NCI-H1436 treated with DMSO at 0.1 percent for 48 hours (cell line): ENCODE data around the gene SELPLG.
"Not testable (repeated sequence)": the region's sequence is repeated elsewhere in the genome, so short reads cannot be mapped to it uniquely, and the experiment has no call there.

Experiments used
- DNase-seq: peaks from one replicate; lab custom pipeline; 2025; lab: John Stamatoyannopoulos, UW

The SELPLG gene

DNA sequence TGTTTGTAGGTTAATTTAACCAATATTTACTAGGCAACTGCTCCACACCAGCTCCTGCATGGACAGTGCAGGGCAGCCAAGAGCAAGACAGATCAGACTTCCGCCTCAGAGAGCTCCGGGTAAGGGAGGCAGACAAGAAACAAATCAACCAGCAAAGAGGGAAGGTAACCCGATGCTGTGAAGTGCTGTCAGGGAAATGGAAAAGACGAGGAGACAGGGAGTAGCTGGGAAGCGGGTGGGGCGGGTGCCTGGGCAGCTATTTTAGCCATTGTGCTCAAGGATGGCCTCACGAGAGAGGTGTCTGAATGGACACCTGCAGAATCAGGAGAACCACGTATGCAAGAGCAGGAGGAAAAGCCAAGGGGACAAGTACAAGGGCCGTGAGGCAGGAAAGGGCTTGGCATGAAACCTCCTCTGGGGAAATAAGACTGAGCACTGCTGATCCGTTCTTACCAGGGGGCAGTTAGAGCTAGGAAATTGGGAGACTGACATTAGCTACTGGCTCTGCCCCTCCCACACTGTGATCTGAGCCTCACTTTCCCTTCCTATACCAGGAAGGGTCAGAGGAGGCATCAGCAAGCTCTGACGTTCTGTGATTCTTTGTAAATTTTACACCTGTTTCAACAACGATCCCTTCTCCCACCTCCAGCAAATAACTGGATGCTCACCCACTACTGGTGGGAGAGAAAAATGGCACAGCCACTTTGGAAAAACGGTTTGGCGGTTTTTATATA lies 29.3 kb downstream of the SELPLG start:
- no peak for DNase-seq

DNA sequence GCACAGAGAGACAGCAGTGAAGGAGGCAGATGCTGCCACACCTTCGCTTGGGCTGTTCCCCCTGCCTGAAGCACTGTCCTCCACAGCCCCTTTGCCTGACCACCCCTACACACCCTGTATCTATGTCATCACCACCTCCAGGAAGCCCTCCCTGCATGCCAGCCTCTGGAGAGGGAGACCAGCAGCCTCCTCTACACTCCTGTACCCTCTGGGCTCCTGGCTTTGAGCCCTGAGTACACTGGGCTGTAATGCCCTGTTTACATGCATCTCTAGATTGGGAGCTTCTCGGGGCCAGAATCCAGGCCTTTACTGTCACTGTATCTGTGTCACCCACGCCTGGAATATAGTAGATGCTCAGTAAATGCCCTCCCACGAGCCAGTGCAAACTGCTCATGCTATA lies 30.0 kb downstream of the SELPLG start:
- DNase-seq: no peak

DNA sequence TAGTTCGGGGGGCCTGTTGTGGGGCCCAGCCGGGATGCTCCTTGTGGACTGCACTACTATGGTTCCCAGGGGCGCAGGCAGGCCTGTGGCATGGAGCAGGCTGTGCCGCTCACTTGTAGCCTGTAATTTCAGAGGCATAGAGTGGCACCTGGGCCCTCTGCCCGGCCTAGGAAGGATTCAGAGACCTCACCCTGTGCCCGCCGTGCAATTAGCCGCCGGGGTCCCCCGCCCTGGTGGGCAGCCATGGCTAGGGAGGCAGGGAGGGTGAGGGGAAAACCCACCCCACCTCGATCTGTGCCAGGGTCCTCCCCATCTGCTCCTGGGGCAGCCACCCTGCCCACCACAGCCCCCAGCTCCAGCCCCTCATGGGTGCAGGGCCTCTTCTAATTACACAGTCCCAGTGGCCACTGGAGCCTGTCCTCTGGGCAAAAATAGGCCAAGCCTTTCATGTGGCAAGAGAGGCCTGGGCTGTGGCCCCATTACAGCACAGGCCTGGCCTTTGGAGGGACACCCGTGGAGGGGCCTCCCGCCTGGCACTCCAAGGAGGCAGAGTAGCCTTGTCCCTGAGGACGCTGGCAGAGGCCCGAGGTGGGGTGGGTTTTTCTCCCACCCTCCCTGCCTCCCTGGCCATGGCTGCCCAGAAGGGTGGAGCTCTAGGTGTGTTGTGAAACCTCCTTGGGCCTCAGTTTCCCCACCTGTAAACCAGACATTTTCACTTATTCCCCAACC lies 30.6 kb downstream of the SELPLG start:
- DNase-seq: no peak

DNA sequence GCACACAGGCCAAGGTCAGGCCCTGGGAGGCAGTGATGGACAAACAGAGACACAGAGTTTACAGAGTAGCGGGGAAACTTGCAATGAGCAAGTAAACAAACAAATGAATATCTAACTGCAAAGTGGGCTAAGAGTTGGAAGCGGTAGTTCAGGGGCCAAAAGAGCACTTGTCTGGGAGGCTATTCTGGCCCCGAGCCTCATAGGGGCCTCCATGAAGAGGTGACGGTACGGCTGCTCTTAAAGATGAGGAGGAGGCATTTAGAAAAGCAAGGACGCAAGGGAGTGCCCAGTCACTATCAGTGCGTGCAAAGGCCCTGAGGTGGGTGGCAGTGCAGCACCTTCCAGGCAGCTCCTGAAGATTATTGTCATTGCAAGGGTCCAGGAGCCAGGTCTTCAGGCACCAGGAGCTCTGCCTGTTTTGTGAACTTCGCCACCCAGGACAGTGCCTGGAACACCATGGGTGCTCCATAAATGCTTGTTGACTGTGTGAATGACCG lies 31.4 kb downstream of the SELPLG start:
- DNase-seq: no peak

DNA sequence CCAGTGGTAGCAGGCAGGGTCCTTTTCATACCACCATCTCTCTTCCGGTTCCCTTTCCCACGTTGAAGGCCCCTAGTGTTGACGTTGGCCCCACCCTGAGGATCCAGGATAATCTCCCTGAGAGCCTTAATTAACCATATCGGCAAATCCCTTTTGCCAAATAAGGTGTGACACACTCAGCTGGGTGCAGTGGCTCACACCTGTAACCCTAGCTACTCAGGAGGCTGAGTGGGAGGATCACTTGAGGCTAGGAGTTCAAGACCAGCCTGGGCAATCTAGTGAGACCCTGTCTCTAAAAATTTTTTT lies 33.0 kb downstream of the SELPLG start:
- DNase-seq: no peak

DNA sequence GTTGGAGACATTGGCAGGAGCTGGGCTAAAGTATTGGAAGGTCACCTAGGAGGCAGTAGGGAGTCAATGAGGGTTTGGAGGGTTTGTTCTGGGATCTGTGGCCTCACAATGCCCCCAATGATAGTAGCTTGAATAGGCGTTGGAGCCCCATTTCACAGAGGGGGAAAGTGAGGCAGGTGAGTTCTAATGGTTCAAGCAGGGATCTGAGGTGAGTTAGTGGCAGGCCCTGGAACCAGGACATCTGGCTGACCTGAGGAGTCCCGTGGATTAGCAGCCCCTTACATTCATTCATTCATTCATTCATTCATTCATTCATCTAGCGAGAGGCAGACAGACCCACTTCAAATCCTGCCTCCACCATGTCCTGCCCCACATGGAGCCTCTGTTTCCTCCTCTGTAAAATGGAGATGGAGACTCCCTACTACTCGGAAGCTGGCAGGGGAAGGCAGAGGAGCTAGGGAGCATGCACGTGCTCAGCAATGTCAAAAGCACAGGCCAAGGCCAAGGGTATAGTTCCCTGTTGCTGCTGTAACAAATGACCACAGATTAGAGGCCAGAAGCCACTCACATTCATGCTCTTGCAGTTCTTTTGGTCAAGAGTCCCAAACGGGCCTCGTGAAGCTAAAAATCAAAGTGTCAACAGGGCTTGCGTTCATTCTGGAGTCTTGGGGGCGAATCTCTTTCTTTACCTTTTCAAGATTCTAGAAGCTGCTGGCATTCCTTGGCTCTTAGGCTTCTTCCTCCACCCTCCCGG lies 33.6 kb downstream of the SELPLG start:
- DNase-seq: no peak

DNA sequence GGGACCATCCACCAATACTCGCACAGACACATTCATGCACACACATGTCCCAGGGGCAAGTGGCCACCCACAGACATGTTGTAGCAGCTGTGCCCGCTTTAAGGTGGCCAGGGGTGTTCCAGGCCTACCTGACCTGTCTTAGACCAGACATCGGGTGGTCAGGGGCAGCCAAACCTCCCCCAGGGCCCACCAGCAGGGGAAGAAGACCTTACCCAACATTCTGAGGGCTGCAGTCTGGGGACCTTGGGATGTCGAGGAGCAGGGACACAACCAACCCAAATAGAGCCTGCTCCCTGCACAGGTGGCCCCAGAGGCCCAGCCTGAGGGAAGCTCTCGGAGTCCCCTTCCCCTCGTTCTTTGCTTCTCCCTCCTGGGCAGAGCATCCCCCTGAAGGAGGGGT lies 34.2 kb downstream of the SELPLG start:
- no peak for DNase-seq

DNA sequence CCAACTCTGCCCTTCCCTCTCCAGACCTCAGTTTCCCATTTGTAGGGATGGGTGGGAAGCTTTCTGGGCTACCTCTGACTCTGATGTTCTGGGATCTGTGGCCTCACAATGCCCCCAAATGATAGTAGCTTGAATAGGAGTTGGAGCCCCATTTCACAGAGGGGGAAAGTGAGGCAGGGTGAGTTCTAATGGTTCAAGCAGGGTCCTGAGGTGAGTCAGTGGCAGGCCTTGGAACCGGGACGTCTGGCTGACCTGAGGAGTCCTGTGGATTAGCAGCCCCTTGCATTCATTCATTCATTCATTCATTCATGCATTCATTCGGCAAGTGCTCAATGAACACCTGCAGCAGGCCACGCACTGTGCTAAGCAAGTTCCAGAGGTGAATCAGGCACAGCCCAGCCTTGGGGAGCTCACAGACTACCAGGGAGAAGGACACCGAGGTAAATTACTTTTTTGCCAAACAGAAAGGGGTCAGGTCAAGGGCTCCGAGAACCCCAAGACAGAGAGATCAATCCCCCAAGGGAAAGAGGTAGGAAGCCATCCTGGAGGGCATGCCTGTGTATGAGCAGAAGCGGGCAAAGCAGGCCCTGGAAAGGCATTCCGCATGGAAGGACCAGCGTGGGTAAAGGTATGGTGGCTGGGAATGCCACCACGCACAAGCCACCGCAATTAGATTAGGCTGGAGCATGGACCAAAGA lies 35.0 kb downstream of the SELPLG start:
- DNase-seq: no peak

DNA sequence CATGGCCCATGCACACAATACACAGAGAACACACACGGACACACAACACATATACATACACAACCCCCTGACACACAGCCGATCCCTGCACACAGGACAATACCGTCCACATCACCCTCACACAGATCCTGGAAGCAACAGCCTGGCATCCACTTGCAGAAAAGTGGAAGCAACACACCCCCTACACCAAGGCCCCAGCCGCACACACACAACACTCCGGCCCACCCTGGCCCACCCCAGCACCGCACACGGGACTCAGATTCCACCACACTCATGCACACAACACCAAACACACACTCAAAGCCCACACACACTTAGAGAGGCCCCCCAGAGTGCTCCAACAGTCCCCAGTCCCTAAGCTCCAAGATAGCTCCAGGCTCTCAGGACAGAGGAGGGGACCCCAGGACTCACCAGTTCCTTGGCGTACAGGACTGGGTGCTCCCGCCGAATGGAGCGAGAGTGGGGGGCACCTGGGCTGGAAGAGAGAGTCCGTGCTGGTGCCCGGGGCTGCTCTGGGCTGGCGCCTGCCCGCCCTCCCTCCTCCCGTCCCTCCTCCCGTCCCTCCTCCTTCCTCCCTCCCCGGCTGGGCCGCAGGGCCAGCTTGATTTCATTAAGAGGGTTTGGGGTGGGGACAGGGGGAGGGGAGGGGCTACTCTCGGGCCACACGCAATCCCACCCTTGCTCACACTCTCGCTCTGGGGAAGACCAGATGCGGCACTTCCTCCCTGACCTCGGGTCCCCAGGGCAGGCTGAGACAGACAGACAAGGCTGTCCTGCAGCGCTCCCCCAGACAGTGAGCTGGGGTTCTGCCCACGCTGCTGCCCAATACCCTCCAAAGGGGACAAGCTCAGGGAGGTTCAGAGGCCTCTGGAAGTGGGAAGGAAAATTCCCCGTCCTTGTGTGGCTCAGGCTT lies 35.9 kb downstream of the SELPLG start, which contains the start of gene TMEM119:
Gene TMEM119, minus strand, starts transcription at position 526 of the 913 bp plus-strand sequence. CDS start 5,701 bp downstream, outside the sequence.
- DNase-seq: no peak

DNA sequence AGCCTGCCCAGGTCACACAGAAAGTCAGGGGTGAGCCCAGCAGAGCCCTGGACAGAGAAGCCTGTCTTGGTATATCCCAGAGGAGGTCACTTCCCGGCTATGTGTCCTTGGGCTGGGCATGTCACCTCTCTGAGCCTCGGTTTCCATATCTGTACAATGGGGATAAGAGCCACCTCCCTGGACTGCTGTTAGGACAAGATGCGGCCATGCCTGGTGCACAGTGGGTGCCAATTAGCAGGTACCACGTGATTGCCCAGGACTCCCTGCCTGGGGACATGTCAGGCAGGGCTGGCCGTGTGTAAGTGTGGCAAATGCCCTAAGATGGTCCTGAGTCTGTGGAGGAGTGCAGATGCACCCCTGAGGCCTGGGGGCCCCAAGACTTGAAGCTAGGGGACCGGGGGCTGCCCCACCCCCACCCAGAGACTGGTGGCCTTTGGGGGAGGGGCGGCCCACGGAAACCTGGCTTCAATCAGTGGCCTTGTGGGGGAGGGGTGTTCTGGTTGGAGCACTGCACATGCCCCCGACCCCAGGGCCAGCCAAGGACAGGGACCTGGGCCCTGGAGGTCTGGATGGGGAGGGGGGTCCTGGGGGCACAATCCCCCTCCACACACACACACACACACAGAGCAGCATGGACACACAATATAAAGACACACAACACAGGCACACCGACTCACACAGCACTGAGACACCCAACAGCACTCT lies 36.7 kb downstream of the SELPLG start:
- no peak for DNase-seq

DNA sequence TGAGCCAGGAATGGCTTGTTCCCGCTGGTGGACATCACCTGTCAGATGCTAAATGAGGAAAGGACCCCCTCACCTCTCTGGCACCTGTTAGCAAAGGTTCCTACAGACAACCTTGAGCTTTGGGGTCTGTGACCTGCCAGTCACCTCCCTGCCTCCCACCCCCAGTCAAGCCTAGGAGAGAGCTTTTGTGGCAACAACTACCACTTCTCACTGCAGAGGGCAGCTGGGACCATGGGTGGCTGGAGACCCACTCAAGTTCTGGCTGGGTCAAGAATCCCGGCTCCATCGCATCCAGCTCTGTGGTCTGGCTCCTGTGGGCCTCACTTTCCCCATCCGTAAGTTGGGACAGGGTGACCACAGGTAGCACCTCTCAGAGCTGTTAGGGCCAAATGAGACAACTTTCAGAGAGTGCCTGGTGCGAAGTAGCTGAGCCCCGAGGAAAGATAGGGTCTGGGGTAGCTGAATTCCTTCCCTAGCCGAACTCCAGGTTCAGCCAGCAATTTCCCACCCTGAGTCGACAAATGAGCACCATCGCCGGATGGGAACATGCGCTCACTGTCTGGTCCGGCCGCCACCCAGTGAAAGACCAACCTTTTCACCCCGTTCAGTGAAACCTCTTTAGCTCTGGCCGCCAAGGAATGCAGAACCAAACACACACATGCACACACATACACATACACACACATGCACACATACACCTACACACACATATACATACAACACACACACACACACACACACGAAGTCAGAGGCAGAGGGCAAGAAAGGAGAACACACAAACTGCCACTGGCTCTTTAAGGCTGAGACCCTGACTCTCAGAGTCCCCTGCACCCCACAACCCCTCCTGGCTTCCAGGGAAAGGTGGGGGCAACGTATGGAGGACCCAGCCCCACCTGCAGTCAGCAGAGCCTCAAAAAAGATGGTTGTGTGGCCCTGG lies 37.7 kb downstream of the SELPLG start:
- DNase-seq: no peak

DNA sequence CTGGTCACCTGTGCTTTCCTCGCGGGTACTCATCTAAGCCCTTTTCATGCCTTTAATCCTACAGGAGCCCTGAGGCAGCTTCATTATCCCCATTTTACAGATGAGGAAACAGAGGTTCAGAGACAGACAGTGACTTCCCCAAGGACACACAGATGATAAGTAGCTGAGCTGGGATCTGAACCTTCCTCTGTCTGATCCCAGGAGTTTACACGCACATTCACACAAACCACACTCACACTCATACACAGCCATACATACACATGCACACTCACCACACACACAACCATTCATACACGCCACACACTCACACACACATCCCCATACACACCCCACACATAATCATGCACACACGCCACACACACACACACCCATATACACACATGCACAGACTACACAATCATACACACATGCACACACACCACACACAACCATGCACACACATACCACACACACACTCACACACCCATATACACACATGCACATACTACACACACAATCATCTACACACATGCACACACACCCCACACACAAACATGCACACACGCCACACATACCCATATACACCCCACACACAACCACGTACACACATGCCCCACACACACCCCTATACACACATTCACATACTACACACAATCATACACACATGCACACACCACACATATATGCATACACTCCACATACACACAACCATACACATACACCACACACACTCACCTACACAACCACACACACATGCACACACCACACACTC lies 38.6 kb downstream of the SELPLG start:
- no peak for DNase-seq

DNA sequence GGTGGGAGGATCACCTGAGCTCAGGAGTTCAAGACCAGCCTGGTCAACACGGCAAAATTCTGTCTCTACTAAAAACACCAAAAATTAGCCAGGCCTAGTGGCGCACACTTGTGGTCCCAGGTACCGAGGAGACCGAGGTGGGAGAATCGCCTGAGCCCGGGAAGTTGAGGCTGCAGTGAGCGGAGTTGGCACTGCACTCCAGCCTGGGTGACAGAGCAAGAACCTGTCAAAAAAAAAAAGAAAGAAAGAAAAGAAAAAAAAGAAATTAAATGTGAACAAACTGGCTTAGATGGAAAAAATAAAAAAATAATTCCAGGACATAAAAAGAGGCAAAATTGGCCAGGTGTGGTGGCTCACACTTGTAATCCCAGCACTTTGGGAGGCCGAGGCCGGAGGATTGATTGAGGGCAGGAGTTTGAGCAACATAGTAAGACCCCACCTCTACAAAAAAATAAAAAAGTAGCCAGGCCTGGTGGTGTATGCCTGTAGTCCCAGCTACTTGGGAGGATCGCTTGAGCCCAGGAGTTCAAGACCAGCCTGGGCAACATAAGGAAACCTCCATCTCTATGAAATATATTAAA lies 39.3 kb downstream of the SELPLG start:
- no peak for DNase-seq

DNA sequence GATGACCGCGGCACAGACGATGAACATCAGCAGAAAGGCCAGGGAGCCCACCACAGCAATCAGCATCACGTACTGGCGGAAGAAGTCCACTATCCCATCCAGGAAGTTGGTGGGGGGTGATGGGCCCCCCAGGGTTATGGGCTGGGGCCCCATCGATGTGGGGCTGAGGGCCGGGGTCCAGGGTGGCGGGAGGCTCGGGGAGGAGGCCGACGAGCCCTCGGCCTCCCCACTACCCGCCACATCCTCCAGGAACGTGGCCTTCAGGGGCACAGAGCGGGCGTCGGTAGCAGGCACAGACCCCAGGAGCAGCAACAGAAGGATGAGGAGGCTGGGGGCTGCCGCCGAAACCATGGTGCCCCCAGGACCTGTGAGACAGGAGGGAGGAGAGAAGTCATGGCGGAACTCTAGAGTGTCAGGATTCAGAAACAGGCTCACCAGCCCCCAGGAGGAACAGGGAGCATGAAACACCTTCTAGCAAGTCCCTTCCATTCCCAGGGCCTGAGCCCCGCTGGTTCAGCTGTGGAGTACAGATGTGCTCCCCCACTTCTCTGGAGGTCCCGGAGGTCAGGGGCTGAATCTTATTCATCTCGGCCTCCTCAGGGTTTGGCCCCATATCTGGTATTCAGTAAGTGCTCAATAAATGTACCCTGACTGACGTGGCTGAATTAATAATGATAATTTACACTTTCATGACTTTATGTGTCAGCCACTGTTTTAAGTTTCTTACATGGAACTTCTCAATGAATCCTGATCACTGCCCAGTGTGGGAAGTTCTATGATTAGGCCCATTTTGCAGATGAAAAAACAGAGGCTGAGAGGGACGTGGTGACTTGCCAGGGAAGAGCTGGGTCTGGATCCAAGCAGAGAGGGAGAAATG lies 41.4 kb downstream of the SELPLG start:
- DNase-seq: no peak

DNA sequence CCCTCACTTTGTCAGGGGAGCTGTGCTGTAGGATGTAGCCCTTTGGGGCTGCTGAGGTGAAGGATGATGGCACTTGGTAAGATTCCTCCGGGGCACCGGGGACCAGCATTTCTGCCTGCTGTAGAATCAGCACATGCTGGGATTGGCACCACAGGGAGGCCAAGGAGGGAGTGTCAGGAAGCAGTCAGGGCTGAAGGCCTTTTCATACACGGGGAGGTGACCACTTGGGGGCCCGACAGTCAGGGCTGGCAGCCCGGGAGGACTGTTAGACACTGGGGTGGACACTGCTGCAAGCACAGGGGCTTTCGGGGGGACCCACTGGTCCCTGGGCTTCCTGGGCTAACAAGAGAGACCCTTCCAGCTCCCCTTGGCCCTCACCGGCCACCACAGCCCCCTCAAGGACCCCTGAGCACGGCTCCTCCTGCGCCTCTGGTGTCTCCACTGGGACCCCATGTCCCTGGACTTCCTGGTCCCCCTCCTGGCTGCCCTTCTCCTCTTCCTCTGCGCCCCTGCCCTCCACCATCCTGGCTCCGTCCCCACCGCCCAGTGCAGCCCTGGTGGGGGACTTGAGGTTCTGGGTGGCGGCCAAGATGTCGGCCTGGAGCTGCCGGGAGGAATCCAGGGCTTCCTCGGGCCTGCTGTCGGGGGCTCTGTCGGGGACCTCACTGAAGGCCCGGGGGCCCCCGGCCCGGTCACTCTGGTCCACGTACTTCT lies 42.3 kb downstream of the SELPLG start:
- DNase-seq: no peak

DNA sequence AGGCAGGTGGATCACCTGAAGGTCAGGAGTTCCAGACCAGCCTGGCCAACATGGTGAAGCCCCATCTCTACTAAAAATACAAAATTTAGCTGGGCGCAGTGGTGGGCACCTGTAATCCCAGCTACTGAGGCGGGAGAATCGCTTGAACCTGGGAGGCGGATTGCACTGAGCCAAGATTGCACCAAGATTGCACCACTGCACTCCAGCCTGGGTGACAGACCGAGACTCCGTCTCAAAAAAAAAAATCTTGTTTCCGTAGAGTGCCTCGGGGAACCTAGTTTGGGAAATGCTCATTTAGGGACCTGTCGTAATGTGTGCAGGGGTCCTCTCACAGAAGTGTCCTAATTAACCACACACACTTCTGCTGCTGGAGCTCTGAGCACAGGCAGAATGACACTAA lies 43.2 kb downstream of the SELPLG start:
- not testable (repeated sequence) for DNase-seq

DNA sequence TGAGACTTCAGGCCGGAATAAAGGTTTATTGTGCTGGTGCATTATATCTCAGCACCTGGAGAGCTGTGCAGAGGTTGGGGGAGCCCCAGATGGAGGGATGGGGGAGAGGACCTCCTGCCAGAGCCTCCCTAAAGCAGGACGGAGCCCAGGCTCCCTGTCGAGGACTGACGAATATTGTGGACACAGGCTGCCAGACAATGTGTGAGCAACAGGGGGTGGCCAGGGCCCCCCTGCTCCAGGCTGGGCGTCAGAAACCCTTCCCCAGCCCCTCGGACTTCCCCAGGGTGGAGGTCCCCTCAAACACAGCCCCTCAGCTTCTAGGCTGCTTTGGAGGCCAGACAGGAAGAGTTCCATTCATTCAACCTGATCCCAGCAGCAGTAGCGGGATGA lies 43.9 kb downstream of the SELPLG start:
- DNase-seq: no peak
